Fibroblast of skin of back (primary cell): ENCODE data around the gene PTPRN2.

Source experiments
- DNase-seq: peaks from one replicate; pipeline ENCODE4 v3.0.0-alpha.2; 2013

PTPRN2 gene

GRCh38 chr7:157814931-157815705 is 772.5 kb downstream of the PTPRN2 start:
- DNase-seq, result no peak

- no peak for DNase-seq
These were observed 773.6 kb downstream of the PTPRN2 start for GRCh38 chr7:157813741-157814661.

GRCh38 chr7:157813053-157813452 is 774.6 kb downstream of the PTPRN2 start:
- no peak for DNase-seq

- DNase-seq, result no peak
These were observed 775.7 kb downstream of the PTPRN2 start for GRCh38 chr7:157811946-157812345.

- no peak for DNase-seq
These were observed 777.5 kb downstream of the PTPRN2 start for GRCh38 chr7:157809863-157810851.

- DNase-seq, result no peak
These were observed 778.3 kb downstream of the PTPRN2 start for GRCh38 chr7:157809154-157809862.

- no peak for DNase-seq
These were observed 779.6 kb downstream of the PTPRN2 start for GRCh38 chr7:157808042-157808441.

- DNase-seq, result peak; percentile 85
These were observed 780.1 kb downstream of the PTPRN2 start for GRCh38 chr7:157807510-157807909.

- DNase-seq, result no peak
These were observed 780.9 kb downstream of the PTPRN2 start for GRCh38 chr7:157806711-157807110.

GRCh38 chr7:157805713-157806112 is 781.9 kb downstream of the PTPRN2 start:
- no peak for DNase-seq

GRCh38 chr7:157803906-157804305 is 783.7 kb downstream of the PTPRN2 start:
- no peak for DNase-seq

GRCh38 chr7:157801971-157802675 is 785.5 kb downstream of the PTPRN2 start:
- DNase-seq, result no peak

GRCh38 chr7:157801113-157801512 is 786.5 kb downstream of the PTPRN2 start:
- no peak for DNase-seq

GRCh38 chr7:157800281-157800680 is 787.3 kb downstream of the PTPRN2 start:
- DNase-seq, result no peak

- no peak for DNase-seq
These were observed 788.4 kb downstream of the PTPRN2 start for GRCh38 chr7:157799076-157799685.

- no peak for DNase-seq
These were observed 790.3 kb downstream of the PTPRN2 start for GRCh38 chr7:157797361-157797760.

GRCh38 chr7:157796846-157797245 is 790.8 kb downstream of the PTPRN2 start:
- no peak for DNase-seq

- no peak for DNase-seq
These were observed 792.0 kb downstream of the PTPRN2 start for GRCh38 chr7:157795643-157796042.

- DNase-seq, result no peak
These were observed 792.4 kb downstream of the PTPRN2 start for GRCh38 chr7:157795199-157795598.

- DNase-seq, result no peak
These were observed 792.9 kb downstream of the PTPRN2 start for GRCh38 chr7:157794746-157795065.
